Fibroblast of lung (primary cell): ENCODE data around the gene TNKS1BP1.

Source experiments
- CTCF ChIP-seq, 2 donors: IDR thresholded peaks in 1 of 2; conservative IDR thresholded peaks in 1 of 2; 1 replicate in 1 of 2; 2 replicates in 1 of 2; pipeline ENCODE4 v1.5.1; 2011 to 2012; ENCODE audit warnings: low read length in 2 of 2, control low read depth in 1 of 2, inconsistent platforms in 1 of 2, low read depth in 1 of 2, mild to moderate bottlenecking in 1 of 2
- EZH2 ChIP-seq: IDR thresholded peaks from 2 replicates; pipeline ENCODE4 v1.5.1; 2012; ENCODE audit warnings: low read length, control low read depth, mild to moderate bottlenecking; ENCODE audit errors: missing control alignments

GRCh38 chr11:57348052-57348451 lies 23.3 kb upstream of the TNKS1BP1 start:
- no peak for TF ChIP-seq CTCF (conservative IDR thresholded peaks at IDR 0.05 in 1 of 2, IDR thresholded peaks at IDR 0.05 in 1 of 2; ENCODE audit: low read depth in 1 of 2, low read length in 2 of 2)
- no peak for TF ChIP-seq EZH2
